ENCODE data around the gene AGK.

Gene AGK

GRCh38 chr7:141522657-141523342, 28.4 kb upstream of the AGK start:
- Histone ChIP-seq H3K4me2 (ENCODE audit: low read length) (no peak overlapping the region), H2AFZ (ENCODE audit: insufficient read depth, low read length, poor library complexity) (no peak overlapping the region), H3K27ac (ENCODE audit: low read depth, low read length) (no peak overlapping the region), H3K9me3 (ENCODE audit: insufficient read depth, low read depth, low read length) (no peaks in the 10 kb centered on the region), H4K91ac (ENCODE audit: low read depth, low read length) (no peak overlapping the region), H3K18ac (ENCODE audit: low read length) (no peak overlapping the region), H3K4me3 (ENCODE audit: low read depth, low read length) (no peak overlapping the region), H3K79me2 (ENCODE audit: control insufficient read depth, insufficient read depth, low read length, poor library complexity) (no peaks in the 10 kb centered on the region), H3K14ac (ENCODE audit: low read length) (no peak overlapping the region), H3K79me1 (ENCODE audit: low read length) (no peaks in the 10 kb centered on the region), H3K27me3 (ENCODE audit: insufficient read depth, low read length) (no peaks in the 10 kb centered on the region), H2BK12ac (ENCODE audit: low read length) (no peak overlapping the region), H2AK5ac (ENCODE audit: low read length) (no peak overlapping the region), H3K4me1 (ENCODE audit: control insufficient read depth in 1 of 2, insufficient read depth in 2 of 2, low read length in 2 of 2) (no peaks in the 10 kb centered on the region), H3K36me3 (ENCODE audit: control insufficient read depth in 1 of 2, insufficient read depth in 2 of 2, low read length in 2 of 2) (no peaks in the 10 kb centered on the region), H4K12ac (ENCODE audit: low read depth, low read length) (no peak overlapping the region), H2BK120ac (ENCODE audit: insufficient read depth, low read length, poor library complexity) (no peak overlapping the region), H3K23ac (ENCODE audit: low read length) (no peak overlapping the region), H2BK5ac (ENCODE audit: low read depth, low read length, poor library complexity) (no peak overlapping the region), H4K8ac (ENCODE audit: low read depth, low read length) (no peak overlapping the region), H3K4ac (ENCODE audit: low read depth, low read length) (no peak overlapping the region), H3K9ac (ENCODE audit: low read length) (no peak overlapping the region)
- WGBS (ENCODE audit: extremely low coverage, insufficient coverage, insufficient read length): no CpG with 5 or more reads among the region's 3 CpGs
- no peak for DNase-seq

GRCh38 chr7:141525973-141526514, 25.2 kb upstream of the AGK start:
- Histone ChIP-seq H2BK5ac (ENCODE audit: low read depth, low read length, poor library complexity) (no peak overlapping the region), H3K23ac (ENCODE audit: low read length) (no peak overlapping the region), H3K4me2 (ENCODE audit: low read length) (no peak overlapping the region), H3K9ac (ENCODE audit: low read length) (no peak overlapping the region), H2AK5ac (ENCODE audit: low read length) (no peak overlapping the region), H3K4me3 (ENCODE audit: low read depth, low read length) (no peak overlapping the region), H3K18ac (ENCODE audit: low read length) (no peak overlapping the region), H4K91ac (ENCODE audit: low read depth, low read length) (no peak overlapping the region), H3K27ac (ENCODE audit: low read depth, low read length) (no peak overlapping the region), H3K36me3 (ENCODE audit: control insufficient read depth in 1 of 2, insufficient read depth in 2 of 2, low read length in 2 of 2) (no peaks in the 10 kb centered on the region), H4K12ac (ENCODE audit: low read depth, low read length) (no peak overlapping the region), H2AFZ (ENCODE audit: insufficient read depth, low read length, poor library complexity) (no peak overlapping the region), H3K79me1 (ENCODE audit: low read length) (no peaks in the 10 kb centered on the region), H2BK12ac (ENCODE audit: low read length) (no peak overlapping the region), H4K8ac (ENCODE audit: low read depth, low read length) (no peak overlapping the region), H3K79me2 (ENCODE audit: control insufficient read depth, insufficient read depth, low read length, poor library complexity) (no peaks in the 10 kb centered on the region), H2BK120ac (ENCODE audit: insufficient read depth, low read length, poor library complexity) (no peak overlapping the region), H3K9me3 (ENCODE audit: insufficient read depth, low read depth, low read length) (no peaks in the 10 kb centered on the region), H3K27me3 (ENCODE audit: insufficient read depth, low read length) (no peaks in the 10 kb centered on the region), H3K14ac (ENCODE audit: low read length) (no peak overlapping the region), H3K4me1 (ENCODE audit: control insufficient read depth in 1 of 2, insufficient read depth in 2 of 2, low read length in 2 of 2) (no peaks in the 10 kb centered on the region), H3K4ac (ENCODE audit: low read depth, low read length) (no peak overlapping the region)
- DNase-seq: no peak

- Histone ChIP-seq H3K9me3 (ENCODE audit: insufficient read depth, low read depth, low read length) (no peaks in the 10 kb centered on the region), H3K4me2 (ENCODE audit: low read length) (no peak overlapping the region), H3K36me3 (ENCODE audit: control insufficient read depth in 1 of 2, insufficient read depth in 2 of 2, low read length in 2 of 2) (no peaks in the 10 kb centered on the region), H3K23ac (ENCODE audit: low read length) (no peak overlapping the region), H2BK120ac (ENCODE audit: insufficient read depth, low read length, poor library complexity) (no peak overlapping the region), H3K9ac (ENCODE audit: low read length) (no peak overlapping the region), H3K79me1 (ENCODE audit: low read length) (no peaks in the 10 kb centered on the region), H3K4me1 (ENCODE audit: control insufficient read depth in 1 of 2, insufficient read depth in 2 of 2, low read length in 2 of 2) (no peaks in the 10 kb centered on the region), H3K14ac (ENCODE audit: low read length) (no peak overlapping the region), H3K27ac (ENCODE audit: low read depth, low read length) (no peak overlapping the region), H3K18ac (ENCODE audit: low read length) (no peak overlapping the region), H4K91ac (ENCODE audit: low read depth, low read length) (no peak overlapping the region), H3K27me3 (ENCODE audit: insufficient read depth, low read length) (no peaks in the 10 kb centered on the region), H3K4ac (ENCODE audit: low read depth, low read length) (no peak overlapping the region), H3K4me3 (ENCODE audit: low read depth, low read length) (no peak overlapping the region), H2BK5ac (ENCODE audit: low read depth, low read length, poor library complexity) (no peak overlapping the region), H4K8ac (ENCODE audit: low read depth, low read length) (no peak overlapping the region), H3K79me2 (ENCODE audit: control insufficient read depth, insufficient read depth, low read length, poor library complexity) (no peaks in the 10 kb centered on the region), H2AFZ (ENCODE audit: insufficient read depth, low read length, poor library complexity) (no peak overlapping the region), H2BK12ac (ENCODE audit: low read length) (no peak overlapping the region), H2AK5ac (ENCODE audit: low read length) (no peak overlapping the region), H4K12ac (ENCODE audit: low read depth, low read length) (no peak overlapping the region)
- no CpG with 5 or more reads among the region's 4 CpGs for WGBS (ENCODE audit: extremely low coverage, insufficient coverage, insufficient read length)
- DNase-seq: no peak
Observed at GRCh38 chr7:141527076-141527475, 24.1 kb upstream of the AGK start.

GRCh38 chr7:141528399-141528798, 22.8 kb upstream of the AGK start:
- no peaks in the 10 kb centered on the region for H3K4me1 ChIP-seq (ENCODE audit: control insufficient read depth in 1 of 2, insufficient read depth in 2 of 2, low read length in 2 of 2)
- no peaks in the 10 kb centered on the region for H3K27me3 ChIP-seq (ENCODE audit: insufficient read depth, low read length)
- no peak overlapping the region for H3K27ac ChIP-seq (ENCODE audit: low read depth, low read length)
- H3K4me3 ChIP-seq (ENCODE audit: low read depth, low read length): no peak overlapping the region
- WGBS (ENCODE audit: extremely low coverage, insufficient coverage, insufficient read length): no CpG with 5 or more reads among the region's 3 CpGs
- H3K36me3 ChIP-seq (ENCODE audit: control insufficient read depth in 1 of 2, insufficient read depth in 2 of 2, low read length in 2 of 2): no peaks in the 10 kb centered on the region
- H2BK12ac ChIP-seq (ENCODE audit: low read length): no peak overlapping the region
- H3K23ac ChIP-seq (ENCODE audit: low read length): no peak overlapping the region
- H3K14ac ChIP-seq (ENCODE audit: low read length): no peak overlapping the region
- H3K4me2 ChIP-seq (ENCODE audit: low read length): no peak overlapping the region
- H2AK5ac ChIP-seq (ENCODE audit: low read length): no peak overlapping the region
- no peak overlapping the region for H3K9ac ChIP-seq (ENCODE audit: low read length)
- no peak for DNase-seq
- no peak overlapping the region for H4K12ac ChIP-seq (ENCODE audit: low read depth, low read length)
- H2AFZ ChIP-seq (ENCODE audit: insufficient read depth, low read length, poor library complexity): no peak overlapping the region
- no peaks in the 10 kb centered on the region for H3K9me3 ChIP-seq (ENCODE audit: insufficient read depth, low read depth, low read length)
- H3K18ac ChIP-seq (ENCODE audit: low read length): no peak overlapping the region
- H2BK5ac ChIP-seq (ENCODE audit: low read depth, low read length, poor library complexity): no peak overlapping the region
- H3K79me2 ChIP-seq (ENCODE audit: control insufficient read depth, insufficient read depth, low read length, poor library complexity): no peaks in the 10 kb centered on the region
- no peak overlapping the region for H4K91ac ChIP-seq (ENCODE audit: low read depth, low read length)
- no peak overlapping the region for H3K4ac ChIP-seq (ENCODE audit: low read depth, low read length)
- no peak overlapping the region for H4K8ac ChIP-seq (ENCODE audit: low read depth, low read length)
- H2BK120ac ChIP-seq (ENCODE audit: insufficient read depth, low read length, poor library complexity): no peak overlapping the region
- H3K79me1 ChIP-seq (ENCODE audit: low read length): no peaks in the 10 kb centered on the region

All from trophoblast cell (in vitro differentiated cells and primary cell).